ENCODE data around the gene TMEM184B.
A peak's percentile ranks its signal among the peaks of the same experiment; 100 is the strongest.

TMEM184B gene

DNA sequence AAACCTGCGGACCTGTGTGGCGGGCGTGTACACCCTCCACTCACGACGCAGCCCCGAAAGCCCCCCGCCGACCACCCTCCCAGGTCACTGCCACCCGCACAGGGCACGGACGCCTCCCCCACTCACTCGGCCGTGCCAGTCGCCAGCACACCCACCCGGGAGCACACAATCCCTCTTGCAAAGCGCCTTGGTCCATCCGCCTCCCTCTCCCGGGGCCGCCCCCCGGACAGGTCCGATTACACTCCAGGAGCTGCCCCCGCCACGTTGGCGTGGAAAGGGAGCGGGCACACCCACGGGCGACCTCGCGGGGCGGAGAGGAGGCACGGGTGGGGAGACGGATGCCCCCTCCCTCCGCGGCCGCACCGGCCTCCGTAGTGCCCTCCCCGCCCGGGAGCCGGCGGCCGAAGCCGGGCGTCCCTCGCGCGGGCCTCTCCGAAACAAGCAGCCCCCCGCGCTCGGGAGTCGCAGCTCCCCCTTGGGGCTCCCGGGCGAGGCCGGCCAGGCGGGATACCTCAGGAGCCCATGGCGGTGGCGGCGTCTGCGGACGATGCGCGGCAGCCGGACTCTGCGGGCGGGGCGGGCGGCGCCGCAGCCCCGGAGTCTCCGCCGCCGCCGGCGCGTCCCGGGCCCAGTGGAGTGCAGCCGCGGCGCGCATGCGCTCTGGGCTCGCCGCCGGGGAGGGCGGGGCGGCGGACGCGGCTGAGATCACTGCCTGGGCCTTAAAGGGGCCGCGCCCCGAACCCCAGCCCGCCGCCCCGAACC, at the start of gene TMEM184B:
TMEM184B (minus strand) TSS at position 638 of the 762 bp plus-strand sequence. CDS start 25,049 bp downstream, outside the sequence.
- DNase-seq = no peak

DNA sequence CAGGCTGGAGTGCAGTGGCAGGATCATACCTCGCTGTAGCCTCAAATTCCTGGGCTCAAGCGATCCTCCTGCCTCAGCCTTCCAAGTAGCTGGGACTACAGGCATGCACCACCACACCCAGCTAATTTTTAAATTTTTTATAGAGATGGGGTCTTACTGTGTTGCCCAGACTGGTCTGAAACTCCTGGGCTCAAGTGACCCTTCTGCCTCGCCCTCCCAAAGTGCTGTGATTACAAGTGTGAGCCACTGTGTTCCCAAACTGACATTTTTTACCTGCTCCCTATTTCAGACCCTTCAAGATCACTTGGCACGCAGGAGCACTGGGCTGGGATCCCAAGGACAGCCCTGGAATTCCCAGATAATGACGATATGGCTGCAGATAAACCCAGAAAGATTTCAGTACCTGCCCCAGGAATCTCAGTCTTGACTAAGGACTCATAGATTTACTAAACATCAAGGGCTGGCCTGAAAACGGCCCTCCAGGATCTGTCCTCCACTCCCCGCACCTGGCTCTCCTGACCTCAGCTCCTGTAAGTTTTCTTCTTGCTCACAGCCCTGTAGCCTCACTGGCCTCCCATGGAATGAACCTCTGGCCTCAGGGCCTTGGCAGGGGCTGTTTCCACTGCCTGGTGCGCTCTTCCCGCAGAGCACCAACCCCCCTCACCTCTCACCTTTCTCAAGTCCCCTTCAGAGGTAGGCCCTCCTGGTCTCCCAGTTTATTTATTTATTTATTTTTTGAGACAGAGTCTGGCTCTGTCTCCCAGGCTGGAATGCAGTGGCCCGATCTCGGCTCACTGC, 48.0 kb upstream of the TMEM184B start:
- no peak for DNase-seq

DNA sequence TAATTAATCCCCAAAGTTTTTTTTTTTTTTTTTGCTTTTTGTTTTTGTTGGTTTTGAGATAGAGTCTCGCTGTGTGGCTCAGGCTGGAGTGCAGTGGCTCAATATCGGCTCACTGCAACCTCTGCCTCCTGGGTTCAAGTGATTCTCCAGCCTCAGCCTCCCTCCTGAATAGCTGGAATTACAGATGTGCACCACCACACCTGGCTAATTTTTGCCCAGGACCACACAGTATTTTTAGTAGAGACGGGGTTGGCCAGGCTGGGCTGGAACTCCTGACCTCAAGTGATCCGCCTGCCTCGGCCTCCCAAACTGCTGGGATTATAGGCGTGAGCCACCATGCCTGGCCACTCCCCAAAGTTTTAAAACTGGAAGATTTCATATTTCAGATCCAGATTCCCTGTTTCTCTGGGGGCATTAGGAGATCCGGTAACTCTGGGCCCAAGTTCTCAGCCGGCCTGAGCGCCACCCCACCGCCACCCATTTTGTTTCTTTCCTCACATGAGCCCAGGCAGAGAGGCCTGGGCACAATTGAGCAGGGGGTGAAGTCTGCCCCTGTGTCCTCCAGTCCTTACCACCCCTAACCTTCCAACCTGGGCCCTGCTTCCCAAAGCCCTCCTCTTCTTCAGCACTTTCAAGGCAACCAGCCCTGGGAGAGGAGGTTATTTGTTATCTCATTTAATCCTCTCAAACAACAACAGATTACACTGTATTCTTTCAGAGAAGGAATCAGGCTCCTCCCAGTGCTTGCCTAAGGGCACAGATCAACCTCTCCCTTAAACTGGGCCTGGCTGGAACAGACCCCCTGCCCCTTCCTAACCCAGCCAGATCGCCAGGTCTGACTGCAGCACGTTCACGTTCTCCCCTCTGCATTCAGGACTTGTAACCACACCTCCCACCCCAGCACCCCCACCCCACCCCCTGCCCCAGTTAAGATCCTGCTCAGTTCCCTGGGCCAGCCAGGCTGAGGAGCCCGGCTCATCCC, 46.3 kb upstream of the TMEM184B start:
- no peak for DNase-seq

DNA sequence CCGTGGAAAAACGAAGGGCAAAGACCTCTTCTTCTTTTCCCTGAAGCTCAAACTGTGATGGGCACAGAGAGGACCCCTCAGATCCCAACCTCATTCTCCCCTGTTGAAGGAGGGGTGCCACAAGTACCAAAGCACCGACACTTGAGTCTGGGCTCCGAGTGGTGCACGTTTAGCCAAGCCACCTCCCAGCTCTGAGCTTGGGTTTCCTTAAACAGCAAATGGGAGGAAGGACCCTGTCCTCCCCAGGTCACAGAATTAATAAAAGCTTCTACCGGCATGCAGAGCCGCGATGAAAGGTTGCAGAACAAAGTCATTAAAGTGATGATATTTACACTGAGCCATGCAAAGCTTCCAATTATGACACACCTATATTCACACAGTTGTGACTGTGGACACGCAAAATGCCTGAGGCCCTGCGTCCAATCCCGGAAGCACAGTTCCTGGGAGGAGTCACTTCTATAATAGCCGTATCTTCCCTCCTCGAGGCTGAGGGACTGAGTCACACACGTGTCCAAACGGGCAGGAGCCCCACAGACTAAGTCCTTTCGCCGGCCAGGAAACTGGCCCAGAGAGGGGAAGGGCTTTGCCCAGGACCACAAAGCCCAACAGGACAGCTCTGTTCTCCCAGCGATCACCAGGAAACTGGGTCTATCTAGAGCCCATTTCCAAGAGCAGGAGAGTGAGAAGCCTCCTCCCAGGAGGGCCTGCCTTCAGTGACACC, 45.3 kb upstream of the TMEM184B start:
- DNase-seq = peak; percentile 47

DNA sequence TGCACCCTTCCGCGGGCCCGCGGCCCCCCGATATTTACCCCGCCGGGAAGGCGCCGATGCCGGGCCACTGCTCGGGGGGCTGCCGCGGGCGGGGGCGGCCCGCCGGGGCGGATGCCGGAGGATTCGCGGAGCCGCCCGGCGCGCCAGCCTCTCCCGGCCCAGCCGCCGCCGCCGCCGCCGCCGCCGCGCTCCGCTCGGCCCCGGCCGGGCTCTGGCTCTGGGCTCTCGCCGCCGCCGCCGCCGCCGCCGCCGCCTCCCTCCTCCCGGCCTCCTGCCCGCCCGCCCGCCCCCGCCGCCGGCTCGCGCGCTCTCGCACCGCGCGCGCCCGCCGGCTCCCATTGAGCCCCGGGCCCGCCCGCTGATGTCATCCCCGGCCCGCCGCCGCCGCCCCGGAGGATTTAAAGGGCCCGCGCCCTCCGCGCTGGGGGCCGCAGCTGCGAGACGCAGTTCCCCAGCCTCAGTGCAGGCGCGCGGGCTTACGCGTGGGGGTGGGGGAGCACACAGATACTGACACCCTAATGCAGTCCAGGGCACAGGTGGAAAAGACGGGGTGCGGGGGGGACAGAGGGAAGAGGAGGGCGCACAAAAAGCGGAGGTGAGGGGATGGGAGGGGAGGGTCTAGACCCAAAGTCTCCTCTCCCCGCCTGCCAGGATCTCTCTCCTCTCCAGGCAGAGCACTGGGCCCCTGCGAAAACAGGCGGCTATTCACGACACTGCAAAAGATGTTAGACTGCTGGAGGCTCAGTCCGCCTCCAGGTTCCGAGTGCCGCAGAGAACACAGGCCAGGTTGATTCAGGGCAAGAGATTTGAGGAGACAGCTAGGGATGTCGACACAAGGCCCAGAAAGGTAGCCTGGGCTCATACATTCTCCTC, 44.5 kb upstream of the TMEM184B start, which contains the start of gene CSNK1E:
CSNK1E (minus strand) TSS at position 312 of the 873 bp plus-strand sequence. CDS start 3,276 bp downstream, outside the sequence.
- peak; percentile 40 for DNase-seq

DNA sequence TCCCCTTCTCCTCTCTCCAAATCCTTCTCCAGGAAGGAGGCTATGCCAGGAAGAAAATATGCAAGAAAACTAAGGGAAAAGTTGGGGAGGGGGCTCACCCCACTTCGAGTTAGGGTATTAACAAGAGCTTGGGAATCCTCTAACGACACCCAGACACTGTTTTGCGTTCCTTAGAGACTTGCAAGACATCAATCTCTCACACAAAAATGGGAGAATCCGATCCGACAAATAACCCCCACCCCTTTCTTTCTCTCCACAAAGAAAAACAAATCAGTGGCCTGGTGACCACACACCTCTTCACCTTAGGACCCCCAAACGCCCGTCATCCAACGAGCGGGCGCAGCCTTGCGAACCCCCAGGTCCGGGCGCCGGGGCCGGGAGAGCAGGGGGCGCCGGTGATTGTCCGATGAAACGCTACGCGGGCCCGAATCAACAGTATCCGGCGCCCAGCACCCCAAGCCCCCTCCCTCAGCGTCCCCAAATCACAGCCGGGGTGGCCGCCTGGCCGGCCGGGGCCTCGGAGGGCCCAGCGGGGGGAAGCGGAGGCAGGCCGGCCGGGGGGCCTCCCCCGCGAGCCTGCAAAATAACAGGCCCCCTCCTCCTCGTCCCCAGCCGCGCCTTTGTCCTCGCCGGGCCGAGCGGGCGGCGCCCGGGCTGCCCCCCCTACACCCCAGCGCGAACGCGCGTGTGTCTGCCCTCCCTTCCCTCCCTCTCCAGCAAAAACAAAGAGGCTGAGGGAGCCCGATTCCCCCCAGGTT, 43.7 kb upstream of the TMEM184B start:
- no peak for DNase-seq

DNA sequence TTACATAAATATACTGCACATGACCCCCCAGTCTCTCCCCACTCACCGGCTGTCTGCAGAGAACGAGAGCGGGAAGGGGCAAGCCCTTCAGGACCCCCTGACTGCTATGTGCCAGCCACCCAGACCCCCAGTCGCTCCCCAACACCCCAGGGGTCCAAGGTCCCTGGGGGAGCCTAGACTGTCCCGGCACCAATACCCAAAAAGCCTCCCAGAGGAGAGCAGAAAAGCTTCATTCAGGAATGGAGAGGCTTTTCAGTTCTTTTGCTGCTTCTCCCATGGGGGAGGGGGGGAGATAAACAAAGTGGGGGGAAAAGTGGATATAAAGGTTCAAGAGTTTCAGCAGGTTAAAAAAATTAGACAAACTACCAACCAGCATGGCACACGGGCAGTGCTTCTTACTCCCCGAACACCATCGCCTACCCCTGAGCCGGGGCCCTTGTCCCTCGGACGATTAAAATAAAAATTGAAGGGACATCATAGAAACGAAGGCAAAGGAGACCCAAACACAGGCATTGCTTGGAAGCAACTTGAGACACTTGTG, 43.1 kb upstream of the TMEM184B start:
- no peak for DNase-seq

DNA sequence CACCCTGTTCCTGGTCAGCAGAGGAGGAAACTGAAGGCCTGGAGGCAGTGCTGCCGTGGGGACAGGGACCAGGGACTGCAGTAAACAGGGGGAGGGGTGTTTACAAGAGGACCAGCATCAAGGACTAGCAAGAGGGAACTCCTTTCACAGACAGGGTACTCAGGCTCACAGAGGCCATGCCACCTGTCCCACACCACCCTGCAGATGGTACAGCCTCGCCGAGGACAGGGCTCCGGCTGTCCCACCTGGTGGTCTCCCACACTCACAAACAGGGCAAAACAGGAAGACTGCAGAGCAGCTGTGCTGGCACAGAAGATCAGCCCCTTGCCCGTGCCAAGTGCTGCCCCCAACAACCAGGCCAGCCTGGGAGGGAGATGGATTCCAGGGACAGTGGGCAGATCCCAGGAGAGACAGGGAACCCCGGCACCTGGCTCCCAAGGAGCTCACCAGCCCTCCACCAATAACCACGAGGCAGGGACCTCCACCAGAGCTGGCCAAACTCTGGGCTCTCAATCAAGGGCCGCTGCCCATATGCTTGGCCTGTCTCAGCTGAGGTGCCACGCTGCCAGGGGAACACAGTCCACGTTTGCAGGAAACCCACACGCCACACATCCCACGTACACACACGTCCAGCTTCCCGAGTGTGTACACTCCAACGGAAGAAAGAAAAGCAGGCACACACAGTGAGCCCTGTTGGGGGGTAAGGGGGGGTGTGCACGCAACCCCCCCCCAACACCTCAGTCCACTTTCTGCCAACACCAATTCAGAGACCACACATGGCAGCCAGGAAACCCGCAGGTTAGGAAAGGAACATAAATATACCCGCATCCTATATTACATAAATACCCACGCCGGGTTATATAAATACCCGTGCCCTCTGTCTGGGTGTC, 42.4 kb upstream of the TMEM184B start:
- DNase-seq = peak; percentile 35

DNA sequence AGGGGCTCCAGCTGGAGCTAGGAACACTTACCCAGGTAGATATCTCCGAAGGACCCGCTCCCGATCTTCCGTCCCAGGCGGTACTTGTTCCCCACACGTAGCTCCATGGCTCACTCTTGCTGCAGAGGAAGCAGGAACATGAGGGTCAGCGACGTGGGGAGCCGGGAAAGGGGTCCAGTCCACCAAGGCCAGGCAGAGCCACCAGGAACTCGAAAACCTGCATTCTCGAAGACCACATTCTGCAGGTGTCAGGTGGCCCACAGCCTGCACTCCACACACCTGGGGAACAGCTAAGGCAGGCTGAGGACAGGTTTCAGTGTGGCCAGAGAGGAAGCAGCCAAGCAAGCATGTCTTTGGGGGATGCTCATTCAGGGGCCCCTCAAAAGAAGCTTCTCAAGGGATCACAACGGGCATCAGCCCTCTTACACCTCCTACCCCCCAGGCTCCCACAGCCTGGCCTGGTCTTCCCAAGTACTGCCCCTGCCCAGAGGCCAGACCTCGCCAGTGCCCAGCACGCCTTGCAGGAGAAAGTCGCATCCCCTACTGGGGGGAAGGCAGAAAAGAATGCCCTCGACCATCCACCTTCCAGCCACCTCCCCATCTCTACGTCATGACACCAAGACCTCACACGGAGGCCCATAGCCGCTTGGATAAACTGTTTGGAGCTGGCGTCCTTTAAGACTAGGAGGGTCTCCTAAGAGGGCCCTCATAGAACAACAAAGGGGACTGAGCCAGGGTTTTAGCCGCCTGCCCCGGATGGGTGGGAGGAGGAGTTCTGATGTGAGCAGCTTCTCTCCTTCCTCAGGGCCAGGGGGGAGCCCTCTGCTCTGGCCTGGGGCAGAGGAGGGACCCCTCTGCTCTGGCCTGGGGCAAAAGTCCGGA, 41.5 kb upstream of the TMEM184B start:
- DNase-seq = no peak

DNA sequence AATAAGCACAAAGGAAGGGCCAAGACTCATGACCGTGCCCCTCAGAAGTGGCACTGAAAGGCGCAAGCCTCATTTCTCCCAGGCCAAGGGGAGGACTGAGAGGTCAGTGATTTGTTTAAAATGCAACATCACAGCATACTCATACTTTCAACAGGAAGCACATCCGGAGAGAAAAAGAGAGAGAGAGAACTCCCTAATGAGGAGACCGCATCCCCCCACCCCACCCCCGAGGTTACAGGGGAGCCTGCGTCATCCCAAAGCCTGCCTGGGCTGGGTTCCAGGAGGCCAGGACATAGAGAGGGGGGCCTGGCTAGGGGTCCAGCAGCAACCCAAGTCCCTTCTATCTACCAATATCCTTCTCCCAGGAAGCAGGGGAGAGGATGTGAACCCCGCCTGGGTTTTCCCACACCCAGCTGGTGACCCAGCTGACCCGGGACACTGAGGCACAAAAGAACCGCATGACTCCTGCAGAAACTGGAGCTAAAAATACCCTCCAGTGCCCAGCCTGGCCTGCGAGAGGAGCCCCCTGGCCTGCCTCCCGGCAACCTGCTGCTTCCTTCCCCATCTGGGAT, 40.7 kb upstream of the TMEM184B start:
- DNase-seq = no peak

DNA sequence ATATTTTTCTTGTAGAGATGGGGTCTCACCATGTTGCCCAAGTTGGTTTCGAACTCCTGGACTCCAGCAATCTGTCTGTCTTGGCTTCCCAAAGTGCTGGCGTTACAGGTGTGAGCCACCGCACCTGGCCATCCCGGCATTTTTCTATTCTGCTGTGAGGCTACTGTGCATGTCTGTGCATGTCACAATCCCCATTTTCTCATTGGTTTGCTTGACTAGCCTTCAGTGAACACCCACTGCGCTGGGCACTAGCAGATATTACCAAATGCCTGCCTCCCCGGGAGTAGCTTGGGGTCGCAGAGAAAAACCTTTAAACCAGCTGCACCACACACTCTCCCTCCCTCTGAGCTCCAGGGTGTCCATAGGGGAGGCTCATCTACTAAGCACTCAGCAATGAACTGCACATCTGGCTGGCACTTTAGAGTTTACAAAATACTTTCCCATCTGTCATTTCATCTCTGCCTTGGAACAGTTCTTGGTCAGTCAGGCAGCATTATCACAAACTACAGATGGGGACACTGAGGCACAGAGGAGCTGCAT, 39.5 kb upstream of the TMEM184B start:
- DNase-seq = no peak

DNA sequence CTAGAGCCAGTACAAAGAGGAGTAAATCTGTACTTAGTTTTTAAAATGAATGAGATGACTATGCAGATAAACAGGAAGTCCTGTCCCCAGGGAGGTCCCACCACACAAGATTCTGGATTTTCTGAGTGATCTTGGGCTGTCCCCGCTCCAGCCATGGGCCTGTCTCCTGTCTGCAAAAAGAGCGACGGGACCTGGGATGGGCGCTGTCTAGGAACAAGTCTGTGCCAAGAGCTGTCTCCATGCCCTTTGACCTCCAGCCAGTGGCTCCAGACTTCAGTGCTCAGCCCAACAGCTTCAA, 38.5 kb upstream of the TMEM184B start:
- DNase-seq = no peak

DNA sequence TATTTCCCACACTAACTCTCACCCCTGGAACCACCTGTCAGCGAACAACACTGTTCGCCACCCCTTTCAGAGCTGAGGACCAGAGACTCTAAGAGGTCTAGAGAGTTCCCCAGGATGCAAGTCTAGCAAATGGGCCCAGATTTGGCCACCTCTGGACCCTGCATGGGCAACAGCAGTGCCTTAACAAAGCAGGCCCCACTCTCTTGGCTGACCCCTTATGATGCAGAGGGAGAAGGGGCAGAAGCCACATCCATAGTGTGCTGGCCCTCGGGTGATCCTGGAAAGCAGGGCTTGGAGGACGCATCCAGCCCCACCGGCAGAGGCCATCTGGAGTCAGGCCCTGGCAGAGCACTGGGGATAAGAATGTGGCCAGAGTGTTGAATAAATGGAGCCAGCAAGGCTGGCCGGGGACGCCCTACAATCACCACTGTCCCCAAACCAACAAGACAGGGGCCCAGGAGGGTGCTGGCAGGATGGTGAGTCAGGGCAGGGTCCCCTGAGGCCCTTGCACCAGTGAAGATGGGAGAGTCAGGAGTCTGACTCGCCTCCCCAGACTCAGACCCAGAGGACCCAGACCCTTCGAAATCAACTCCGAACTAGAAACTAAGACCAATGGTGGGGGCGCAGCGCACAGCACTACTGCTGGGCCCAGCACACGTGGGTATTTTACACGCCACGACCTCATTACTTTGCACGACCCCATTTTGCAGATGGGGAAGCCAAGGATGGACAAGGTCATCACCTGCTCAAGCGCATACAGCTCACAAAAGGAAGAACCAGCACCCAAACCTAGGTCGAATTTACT, 37.9 kb upstream of the TMEM184B start:
- no peak for DNase-seq

DNA sequence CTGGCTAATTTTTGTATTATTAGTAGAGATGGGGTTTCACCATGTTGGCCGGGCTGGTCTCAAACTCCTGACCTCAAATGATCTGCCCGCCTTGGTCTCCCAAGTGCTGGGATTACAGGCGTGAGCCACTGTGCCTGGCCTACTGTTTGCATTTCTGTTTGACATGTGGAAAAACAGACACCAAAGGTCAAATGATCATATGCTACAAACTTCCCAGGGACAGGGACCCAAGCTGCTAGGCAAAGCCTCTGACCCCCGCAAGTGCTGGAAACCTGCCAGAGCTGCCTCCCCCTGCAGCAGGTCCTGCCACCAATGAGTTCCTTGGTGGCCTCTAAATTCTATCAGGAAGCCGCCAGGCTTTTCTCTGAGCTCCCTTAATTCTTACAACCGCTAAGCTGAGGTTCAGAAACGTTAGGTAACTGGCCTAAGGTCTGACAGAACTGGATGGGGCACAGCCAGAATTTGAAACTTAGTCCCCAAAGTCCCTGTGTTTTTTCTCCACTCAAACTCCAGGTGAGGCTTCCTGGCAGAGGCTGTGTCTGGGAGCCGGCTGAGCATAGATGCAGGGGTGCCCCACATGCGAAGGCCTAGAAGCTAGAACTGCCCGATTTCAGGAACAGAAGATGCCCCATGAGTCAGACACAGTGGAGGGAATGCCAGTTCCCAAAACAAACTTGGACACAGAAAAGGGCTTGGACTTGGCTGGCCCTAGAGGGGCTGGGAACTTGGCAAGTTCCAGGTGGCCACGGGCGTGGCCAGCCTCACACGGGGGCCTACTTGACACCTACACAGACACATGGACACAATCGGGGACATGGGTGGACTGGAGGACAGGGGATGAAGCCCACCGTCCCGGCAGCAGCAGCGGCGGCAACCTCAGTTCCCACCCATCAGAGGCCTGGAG, 37.1 kb upstream of the TMEM184B start:
- DNase-seq = no peak

DNA sequence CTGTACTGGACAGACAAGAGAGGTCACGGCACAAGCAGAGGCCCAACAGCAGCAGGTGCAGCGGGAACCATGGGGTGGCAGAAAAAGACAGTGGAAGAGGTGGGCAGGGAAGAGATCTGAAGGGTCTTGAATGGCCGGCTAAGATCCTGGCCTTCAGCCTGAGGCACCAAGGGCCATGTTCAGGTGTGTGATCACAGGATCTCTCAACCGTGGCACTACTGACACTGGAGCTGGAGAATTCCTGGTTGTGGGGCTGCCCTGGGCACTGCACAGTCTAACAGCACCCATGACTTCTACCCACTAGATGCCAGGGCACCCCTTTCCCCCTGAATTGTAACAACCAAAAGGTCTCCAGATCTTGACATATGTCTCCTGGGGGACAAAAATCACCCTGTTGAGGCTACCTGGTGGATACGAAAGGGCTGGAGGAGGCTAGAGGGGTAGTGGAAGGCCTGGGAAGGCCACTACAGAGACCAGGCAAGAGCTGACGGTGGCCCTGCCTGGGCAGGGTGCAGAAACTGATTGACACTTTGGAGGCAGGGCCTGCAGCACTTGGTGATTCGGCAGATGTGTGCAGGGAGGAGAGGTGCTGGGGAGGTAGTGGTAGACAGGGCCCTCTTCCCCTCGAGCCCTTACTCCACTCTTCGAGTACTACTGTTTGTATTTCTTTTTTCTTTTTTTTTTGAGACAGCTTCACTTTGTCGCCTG, 36.1 kb upstream of the TMEM184B start:
- DNase-seq = no peak
